Dendritic cell treated with granulocyte-macrophage colony-stimulating factor and Interleukin-4, amounts not matched to agents 40 ng/mL and 50 ng/mL, for 4 days (primary cell): Measurements from ENCODE around the gene TCF7L2.

Experiments
- H3K27ac Mint-ChIP-seq: one replicate; pipeline ENCODE4 v1.8.0; 2022; ENCODE audit warnings: mild to moderate bottlenecking, mixed read lengths
- H3K27me3 Mint-ChIP-seq: one replicate; pipeline ENCODE4 v1.8.0; 2022; ENCODE audit warnings: mild to moderate bottlenecking, mixed read lengths
- H3K36me3 Mint-ChIP-seq: one replicate; pipeline ENCODE4 v1.8.0; 2022; ENCODE audit warnings: low read depth, mixed read lengths
- H3K4me1 Mint-ChIP-seq: one replicate; pipeline ENCODE4 v1.8.0; 2022; ENCODE audit warnings: low read depth, mixed read lengths
- H3K4me3 Mint-ChIP-seq: one replicate; pipeline ENCODE4 v1.8.0; 2022; ENCODE audit warnings: mild to moderate bottlenecking, moderate library complexity, mixed read lengths
- H3K9me3 Mint-ChIP-seq: one replicate; pipeline ENCODE4 v1.8.0; 2022; ENCODE audit warnings: mixed read lengths
- intact Hi-C: fragments of 100-400 bp; cut with micrococcal nuclease; formaldehyde crosslinking; loops from one replicate; pipeline ENCODE4 v1.15.0; 2022

The TCF7L2 gene

GRCh38 chr10:113003052-113003451 is 53.0 kb downstream of the TCF7L2 start:
- Mint-ChIP-seq H3K27ac (no peak overlapping the region), H3K36me3 (no peaks in the 10 kb centered on the region), H3K4me1 (peaks cover 25% of the 10 kb centered on the region), H3K9me3 (no peaks in the 10 kb centered on the region), H3K27me3 (peaks cover 72% of the 10 kb centered on the region), H3K4me3 (no peak overlapping the region)
- intact Hi-C loops = no loop called here

DNA sequence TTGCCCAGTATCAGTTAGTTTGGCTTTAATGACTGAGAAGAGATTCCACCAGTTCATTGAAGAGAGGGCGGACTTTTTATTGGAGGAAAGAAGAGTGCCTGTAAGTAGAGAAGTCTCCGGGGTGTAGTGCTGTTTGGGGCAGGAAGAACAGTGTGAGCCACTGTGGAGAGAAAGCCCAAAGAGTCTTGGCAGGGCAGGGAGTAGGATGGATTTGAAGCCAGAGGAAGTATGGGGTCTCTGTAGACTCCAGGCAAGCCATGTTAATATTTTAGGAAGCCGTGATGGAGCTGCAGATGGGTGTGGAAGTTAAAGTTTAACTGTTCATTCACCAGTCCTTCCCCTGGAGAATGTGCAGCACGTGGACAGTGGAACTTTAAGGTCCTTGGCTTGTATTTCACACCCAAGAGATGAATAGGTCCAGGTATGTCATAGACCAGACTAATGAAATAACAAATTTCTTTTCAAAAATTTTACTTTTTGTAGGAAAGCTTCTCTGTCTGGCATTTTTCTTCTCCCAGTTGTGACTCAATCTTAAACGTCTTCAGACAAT is 54.1 kb downstream of the TCF7L2 start:
- Mint-ChIP-seq H3K27me3 (peaks cover 71% of the 10 kb centered on the region), H3K36me3 (no peaks in the 10 kb centered on the region), H3K4me3 (no peak overlapping the region), H3K27ac (no peak overlapping the region), H3K9me3 (no peaks in the 10 kb centered on the region), H3K4me1 (peaks cover 27% of the 10 kb centered on the region)
- intact Hi-C loops = no loop called here

DNA sequence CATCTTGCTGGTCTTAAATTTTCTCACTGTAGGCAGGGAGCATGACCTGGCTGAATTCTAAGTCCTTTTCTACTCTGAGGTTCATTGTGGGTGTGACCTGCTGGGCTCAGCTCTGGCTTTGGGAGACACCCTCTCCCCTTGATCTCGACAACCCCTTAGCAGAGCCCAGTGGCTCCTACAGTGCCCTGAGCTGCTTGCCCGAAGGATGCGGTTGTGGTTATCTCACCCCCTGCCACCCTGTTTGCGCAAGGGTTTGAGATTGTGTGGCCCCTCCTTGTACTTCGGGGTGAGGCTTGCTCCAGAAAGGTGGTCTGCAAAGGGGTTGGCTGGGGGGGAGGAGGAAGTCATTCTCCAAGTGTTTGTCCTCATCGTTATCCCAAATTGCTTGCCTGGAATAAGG is 55.3 kb downstream of the TCF7L2 start:
- Mint-ChIP-seq H3K36me3 (no peaks in the 10 kb centered on the region), H3K9me3 (no peaks in the 10 kb centered on the region), H3K27me3 (peaks cover 68% of the 10 kb centered on the region), H3K4me3 (no peak overlapping the region), H3K4me1 (peaks cover 27% of the 10 kb centered on the region), H3K27ac (no peak overlapping the region)
- intact Hi-C loops = no loop called here

GRCh38 chr10:113006656-113007342 is 56.8 kb downstream of the TCF7L2 start:
- no peak overlapping the region for H3K27ac Mint-ChIP-seq
- H3K4me1 Mint-ChIP-seq = peaks cover 27% of the 10 kb centered on the region
- H3K36me3 Mint-ChIP-seq = no peaks in the 10 kb centered on the region
- peaks cover 62% of the 10 kb centered on the region for H3K27me3 Mint-ChIP-seq
- intact Hi-C loops = no loop called here
- no peak overlapping the region for H3K4me3 Mint-ChIP-seq
- H3K9me3 Mint-ChIP-seq = no peaks in the 10 kb centered on the region

GRCh38 chr10:113007343-113007771 is 57.3 kb downstream of the TCF7L2 start:
- H3K4me3 Mint-ChIP-seq = no peak overlapping the region
- H3K4me1 Mint-ChIP-seq = peaks cover 23% of the 10 kb centered on the region
- H3K36me3 Mint-ChIP-seq = no peaks in the 10 kb centered on the region
- H3K27ac Mint-ChIP-seq = no peak overlapping the region
- intact Hi-C loops = no loop called here
- no peaks in the 10 kb centered on the region for H3K9me3 Mint-ChIP-seq
- peaks cover 63% of the 10 kb centered on the region for H3K27me3 Mint-ChIP-seq

DNA sequence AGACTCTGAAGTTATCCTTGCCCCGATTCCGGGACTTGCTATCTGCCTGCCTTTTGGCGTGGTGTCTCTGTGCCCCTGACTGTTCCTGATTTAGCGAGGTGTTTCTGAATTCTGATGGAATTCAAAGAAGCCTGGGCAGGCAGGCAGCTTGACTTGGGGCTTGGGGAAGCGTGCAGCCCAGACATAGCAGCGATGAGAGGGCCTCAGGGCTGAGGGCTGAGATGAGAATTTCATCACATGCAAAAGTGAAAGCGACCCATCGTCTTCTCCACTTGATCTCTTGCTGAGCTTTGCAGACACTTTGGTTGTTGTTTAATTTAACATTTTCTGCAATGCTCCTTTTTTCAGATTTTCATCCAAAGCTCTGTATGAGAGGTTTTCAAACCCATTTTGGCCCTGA is 57.8 kb downstream of the TCF7L2 start:
- Mint-ChIP-seq H3K36me3 (no peaks in the 10 kb centered on the region), H3K4me1 (peaks cover 22% of the 10 kb centered on the region), H3K27me3 (peaks cover 64% of the 10 kb centered on the region), H3K9me3 (no peaks in the 10 kb centered on the region), H3K27ac (no peak overlapping the region), H3K4me3 (no peak overlapping the region)
- intact Hi-C loops = no loop called here

- H3K27ac Mint-ChIP-seq = no peak overlapping the region
- H3K27me3 Mint-ChIP-seq = peaks cover 39% of the 10 kb centered on the region
- intact Hi-C loops = no loop called here
- no peaks in the 10 kb centered on the region for H3K9me3 Mint-ChIP-seq
- H3K36me3 Mint-ChIP-seq = no peaks in the 10 kb centered on the region
- peaks cover 8% of the 10 kb centered on the region for H3K4me1 Mint-ChIP-seq
- H3K4me3 Mint-ChIP-seq = no peak overlapping the region
Measured at GRCh38 chr10:113011592-113012374, 61.7 kb downstream of the TCF7L2 start.

- no peaks in the 10 kb centered on the region for H3K9me3 Mint-ChIP-seq
- H3K4me1 Mint-ChIP-seq = no peaks in the 10 kb centered on the region
- intact Hi-C loops = no loop called here
- H3K36me3 Mint-ChIP-seq = no peaks in the 10 kb centered on the region
- no peak overlapping the region for H3K4me3 Mint-ChIP-seq
- H3K27ac Mint-ChIP-seq = no peak overlapping the region
- peaks cover 34% of the 10 kb centered on the region for H3K27me3 Mint-ChIP-seq
Measured at GRCh38 chr10:113015201-113015600, 65.2 kb downstream of the TCF7L2 start.

DNA sequence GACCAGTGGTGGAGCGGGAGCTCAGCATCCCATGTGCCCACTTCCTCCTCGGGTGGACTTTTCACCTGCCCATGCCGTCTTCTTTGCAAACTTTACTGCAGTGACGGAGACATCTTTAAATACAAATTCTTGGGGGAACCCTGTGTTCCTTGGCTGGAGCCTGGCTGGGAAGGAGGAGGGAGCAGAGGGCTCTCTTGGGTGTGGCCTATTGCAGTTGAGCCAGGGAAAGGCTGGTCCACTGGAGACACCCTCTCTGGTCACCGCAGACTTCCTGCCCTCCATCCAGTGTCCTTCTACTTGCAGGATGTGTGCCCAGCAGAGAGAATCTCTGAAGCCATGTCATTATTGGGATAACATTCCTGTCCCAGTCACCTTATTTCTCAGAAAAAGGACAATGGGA is 67.3 kb downstream of the TCF7L2 start:
- no peak overlapping the region for H3K4me3 Mint-ChIP-seq
- intact Hi-C loops = no loop called here
- H3K4me1 Mint-ChIP-seq = no peaks in the 10 kb centered on the region
- peaks cover 35% of the 10 kb centered on the region for H3K27me3 Mint-ChIP-seq
- no peaks in the 10 kb centered on the region for H3K9me3 Mint-ChIP-seq
- no peak overlapping the region for H3K27ac Mint-ChIP-seq
- H3K36me3 Mint-ChIP-seq = no peaks in the 10 kb centered on the region

- Mint-ChIP-seq H3K36me3 (no peaks in the 10 kb centered on the region), H3K27ac (no peak overlapping the region), H3K9me3 (no peaks in the 10 kb centered on the region), H3K4me3 (no peak overlapping the region), H3K4me1 (no peaks in the 10 kb centered on the region), H3K27me3 (peaks cover 38% of the 10 kb centered on the region)
- intact Hi-C loops = no loop called here
Measured at GRCh38 chr10:113018034-113018433, 68.0 kb downstream of the TCF7L2 start.

GRCh38 chr10:113019096-113019495 is 69.0 kb downstream of the TCF7L2 start:
- no peaks in the 10 kb centered on the region for H3K9me3 Mint-ChIP-seq
- peaks cover 37% of the 10 kb centered on the region for H3K27me3 Mint-ChIP-seq
- no peak overlapping the region for H3K27ac Mint-ChIP-seq
- H3K4me3 Mint-ChIP-seq = no peak overlapping the region
- no peaks in the 10 kb centered on the region for H3K36me3 Mint-ChIP-seq
- intact Hi-C loops = no loop called here
- no peaks in the 10 kb centered on the region for H3K4me1 Mint-ChIP-seq

DNA sequence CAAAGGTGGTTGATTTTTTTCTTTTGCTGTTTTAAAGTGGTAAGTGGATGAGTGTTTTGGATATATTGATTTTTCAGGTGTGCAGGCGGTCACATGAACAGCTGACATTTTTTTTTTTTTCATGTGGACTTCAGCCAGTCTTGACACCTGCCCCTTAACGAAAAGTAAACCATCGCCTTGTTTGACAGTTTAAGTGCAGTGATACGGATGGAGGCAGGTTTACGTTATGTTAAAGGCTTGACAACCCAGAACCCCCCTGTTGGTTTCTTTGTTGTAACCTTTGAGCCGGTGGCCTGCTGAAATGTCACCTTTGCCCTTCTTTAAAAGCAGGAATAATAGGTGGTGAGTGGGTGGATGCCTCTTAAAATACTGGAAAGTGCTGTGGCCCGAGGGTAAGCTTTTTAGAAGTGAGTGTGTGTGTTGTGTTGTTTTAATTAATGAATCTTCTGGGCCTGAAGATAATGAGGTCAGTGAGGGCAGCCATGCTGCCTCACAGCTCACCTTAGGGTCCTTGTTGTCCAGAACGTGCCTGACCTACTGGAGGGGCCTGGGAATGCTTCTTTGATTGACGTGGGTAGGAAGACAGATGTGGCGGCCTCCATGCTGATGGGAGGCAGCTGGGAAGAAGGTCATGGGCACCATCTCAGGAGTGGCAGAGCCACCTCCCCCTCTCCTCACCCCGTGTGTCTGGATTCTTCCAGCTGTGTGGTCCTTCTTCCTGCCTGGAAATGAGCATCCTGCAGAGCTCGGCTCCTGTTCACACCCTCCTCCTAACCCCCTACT is 69.8 kb downstream of the TCF7L2 start:
- intact Hi-C loops = no loop called here
- no peak overlapping the region for H3K4me3 Mint-ChIP-seq
- no peak overlapping the region for H3K27ac Mint-ChIP-seq
- H3K9me3 Mint-ChIP-seq = no peaks in the 10 kb centered on the region
- peaks cover 37% of the 10 kb centered on the region for H3K27me3 Mint-ChIP-seq
- no peaks in the 10 kb centered on the region for H3K36me3 Mint-ChIP-seq
- no peaks in the 10 kb centered on the region for H3K4me1 Mint-ChIP-seq

- Mint-ChIP-seq H3K4me1 (no peaks in the 10 kb centered on the region), H3K27me3 (peaks cover 37% of the 10 kb centered on the region), H3K4me3 (no peak overlapping the region), H3K36me3 (no peaks in the 10 kb centered on the region), H3K27ac (no peak overlapping the region), H3K9me3 (no peaks in the 10 kb centered on the region)
- intact Hi-C loops = no loop called here
Measured at GRCh38 chr10:113020475-113020753, 70.4 kb downstream of the TCF7L2 start.

- intact Hi-C loops = no loop called here
- no peak overlapping the region for H3K27ac Mint-ChIP-seq
- H3K27me3 Mint-ChIP-seq = peaks cover 36% of the 10 kb centered on the region
- H3K4me3 Mint-ChIP-seq = no peak overlapping the region
- H3K4me1 Mint-ChIP-seq = no peaks in the 10 kb centered on the region
- H3K36me3 Mint-ChIP-seq = no peaks in the 10 kb centered on the region
- H3K9me3 Mint-ChIP-seq = no peaks in the 10 kb centered on the region
Measured at GRCh38 chr10:113020838-113021237, 70.8 kb downstream of the TCF7L2 start.
